ENCODE measurements around the gene SLC11A1. TPM values are rescaled to one million over a fixed set of nuclear protein-coding genes. Genes with fewer than 3 reads are reported as not detected.

SLC11A1 gene
- total and polyA plus RNA-seq, 2 experiments from 2014 or later = 0.31 TPM; not detected in 1

GRCh38 chr2:218421027-218421426 lies 39.0 kb downstream of the SLC11A1 start:
- H3K27me3 ChIP-seq (ENCODE audit: insufficient read depth) = no peaks in the 10 kb centered on the region
- Mint-ChIP-seq H3K36me3 (ENCODE audit: low read depth) (no peaks in the 10 kb centered on the region), H3K9me3 (no peaks in the 10 kb centered on the region), H3K27me3 (ENCODE audit: insufficient read depth, low read depth, poor library complexity) (peaks cover 11% of the 10 kb centered on the region), H3K4me1 (peaks cover 6% of the 10 kb centered on the region; the same call in 2 of the 3 replicates), H3K27ac (no peak overlapping the region), H3K4me3 (no peak overlapping the region)
- no peak overlapping the region for H3K27ac ChIP-seq (ENCODE audit: low read depth)
- H3K4me2 ChIP-seq = no peak overlapping the region
- no peak overlapping the region for H3K4me3 ChIP-seq
- no peak for TF ChIP-seq ZNF114 (CRISPR knock-in tag; IDR thresholded peaks at IDR 0.05)
- TF ChIP-seq EZH2 (IDR thresholded peaks at IDR 0.05; ENCODE audit: low read depth, unreplicated experiment) = no peak
- no peak for TF ChIP-seq ZNF462 (CRISPR knock-in tag; IDR thresholded peaks at IDR 0.05)
- TF ChIP-seq JUNB (IDR thresholded peaks at IDR 0.05; ENCODE audit: unreplicated experiment) = no peak
- no peak for TF ChIP-seq ETS1 (IDR thresholded peaks at IDR 0.05)
- TF ChIP-seq, protein P1, sequence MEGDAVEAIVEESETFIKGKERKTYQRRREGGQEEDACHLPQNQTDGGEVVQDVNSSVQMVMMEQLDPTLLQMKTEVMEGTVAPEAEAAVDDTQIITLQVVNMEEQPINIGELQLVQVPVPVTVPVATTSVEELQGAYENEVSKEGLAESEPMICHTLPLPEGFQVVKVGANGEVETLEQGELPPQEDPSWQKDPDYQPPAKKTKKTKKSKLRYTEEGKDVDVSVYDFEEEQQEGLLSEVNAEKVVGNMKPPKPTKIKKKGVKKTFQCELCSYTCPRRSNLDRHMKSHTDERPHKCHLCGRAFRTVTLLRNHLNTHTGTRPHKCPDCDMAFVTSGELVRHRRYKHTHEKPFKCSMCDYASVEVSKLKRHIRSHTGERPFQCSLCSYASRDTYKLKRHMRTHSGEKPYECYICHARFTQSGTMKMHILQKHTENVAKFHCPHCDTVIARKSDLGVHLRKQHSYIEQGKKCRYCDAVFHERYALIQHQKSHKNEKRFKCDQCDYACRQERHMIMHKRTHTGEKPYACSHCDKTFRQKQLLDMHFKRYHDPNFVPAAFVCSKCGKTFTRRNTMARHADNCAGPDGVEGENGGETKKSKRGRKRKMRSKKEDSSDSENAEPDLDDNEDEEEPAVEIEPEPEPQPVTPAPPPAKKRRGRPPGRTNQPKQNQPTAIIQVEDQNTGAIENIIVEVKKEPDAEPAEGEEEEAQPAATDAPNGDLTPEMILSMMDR (conservative IDR thresholded peaks at IDR 0.05; ENCODE audit: low read depth in 2 of 2) = no peak
- no peak for TF ChIP-seq ZNF331 (CRISPR knock-in tag; IDR thresholded peaks at IDR 0.05; ENCODE audit: low read depth)
- no peak for TF ChIP-seq POLR2AphosphoS5 (IDR thresholded peaks at IDR 0.05; ENCODE audit: low read depth)
- TF ChIP-seq, protein P2, sequence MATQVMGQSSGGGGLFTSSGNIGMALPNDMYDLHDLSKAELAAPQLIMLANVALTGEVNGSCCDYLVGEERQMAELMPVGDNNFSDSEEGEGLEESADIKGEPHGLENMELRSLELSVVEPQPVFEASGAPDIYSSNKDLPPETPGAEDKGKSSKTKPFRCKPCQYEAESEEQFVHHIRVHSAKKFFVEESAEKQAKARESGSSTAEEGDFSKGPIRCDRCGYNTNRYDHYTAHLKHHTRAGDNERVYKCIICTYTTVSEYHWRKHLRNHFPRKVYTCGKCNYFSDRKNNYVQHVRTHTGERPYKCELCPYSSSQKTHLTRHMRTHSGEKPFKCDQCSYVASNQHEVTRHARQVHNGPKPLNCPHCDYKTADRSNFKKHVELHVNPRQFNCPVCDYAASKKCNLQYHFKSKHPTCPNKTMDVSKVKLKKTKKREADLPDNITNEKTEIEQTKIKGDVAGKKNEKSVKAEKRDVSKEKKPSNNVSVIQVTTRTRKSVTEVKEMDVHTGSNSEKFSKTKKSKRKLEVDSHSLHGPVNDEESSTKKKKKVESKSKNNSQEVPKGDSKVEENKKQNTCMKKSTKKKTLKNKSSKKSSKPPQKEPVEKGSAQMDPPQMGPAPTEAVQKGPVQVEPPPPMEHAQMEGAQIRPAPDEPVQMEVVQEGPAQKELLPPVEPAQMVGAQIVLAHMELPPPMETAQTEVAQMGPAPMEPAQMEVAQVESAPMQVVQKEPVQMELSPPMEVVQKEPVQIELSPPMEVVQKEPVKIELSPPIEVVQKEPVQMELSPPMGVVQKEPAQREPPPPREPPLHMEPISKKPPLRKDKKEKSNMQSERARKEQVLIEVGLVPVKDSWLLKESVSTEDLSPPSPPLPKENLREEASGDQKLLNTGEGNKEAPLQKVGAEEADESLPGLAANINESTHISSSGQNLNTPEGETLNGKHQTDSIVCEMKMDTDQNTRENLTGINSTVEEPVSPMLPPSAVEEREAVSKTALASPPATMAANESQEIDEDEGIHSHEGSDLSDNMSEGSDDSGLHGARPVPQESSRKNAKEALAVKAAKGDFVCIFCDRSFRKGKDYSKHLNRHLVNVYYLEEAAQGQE (IDR thresholded peaks at IDR 0.05; ENCODE audit: unreplicated experiment) = no peak
- no peak for TF ChIP-seq NANOG (IDR thresholded peaks at IDR 0.05; ENCODE audit: borderline replicate concordance)
- H3K79me2 ChIP-seq (replicated peaks; ENCODE audit: insufficient read depth) = no peaks in the 10 kb centered on the region
- no peaks in the 10 kb centered on the region for H3K36me3 ChIP-seq (ENCODE audit: insufficient read depth)
- ATAC-seq (no peak), DNase-seq (ENCODE audit: low spot score) (no peak)
- H2AFZ ChIP-seq = no peak overlapping the region
- H3K4me1 ChIP-seq (ENCODE audit: insufficient read depth) = peaks cover 10% of the 10 kb centered on the region; the same call in 1 of the 2 replicates
- no peaks in the 10 kb centered on the region for H3K9me2 ChIP-seq (ENCODE audit: insufficient read depth)
- no peaks in the 10 kb centered on the region for H4K20me1 ChIP-seq (replicated peaks; ENCODE audit: insufficient read depth)
- H3F3A ChIP-seq (replicated peaks; ENCODE audit: low read depth) = no peaks in the 10 kb centered on the region

Data from GM23338 (cell line).